ENCODE results near the gene SIAH1. TPM values are rescaled to one million over a fixed set of nuclear protein-coding genes. Genes with fewer than 3 reads are reported as not detected.

SIAH1 gene
- total RNA-seq = 10 to 100 TPM; 24.3 to 36.4 (median 28.6) TPM
- polyA plus RNA-seq = 10 to 100 TPM; 24.6 to 26.5 TPM
- long read RNA-seq, donor 1, transcript SIAH1-202 (1 exons, 3,352 nt) = minor isoform, 7 of 92 reads
- long read RNA-seq, donor 1, transcript SIAH1-203 (2 exons, 2,147 nt) = major isoform, 84 of 92 reads
- long read RNA-seq, donor 1, partial matches to known transcripts = 0 of 92 reads
- long read RNA-seq, donor 1, other reads (novel, unspliced or antisense) = 1 of 92 reads
- long read RNA-seq, donor 2, transcript SIAH1-203 (2 exons, 2,147 nt) = minor isoform, 47 of 129 reads
- long read RNA-seq, donor 2, transcript SIAH1-202 (1 exons, 3,352 nt) = major isoform, 82 of 129 reads
- long read RNA-seq, donor 2, partial matches to known transcripts = 0 of 129 reads
- long read RNA-seq, donor 2, other reads (novel, unspliced or antisense) = 0 of 129 reads
- long read RNA-seq, donor 3, transcript SIAH1-203 (2 exons, 2,147 nt) = major isoform, 39 of 49 reads
- long read RNA-seq, donor 3, partial matches to known transcripts = 0 of 49 reads
- long read RNA-seq, donor 3, other reads (novel, unspliced or antisense) = 9 of 49 reads

- Histone ChIP-seq H3K36me3 (no peaks in the 10 kb centered on the region), H3K4me3 (peak within 1 kb of the TSS; percentile 88), H3K4me1 (ENCODE audit: insufficient read depth) (peaks cover 12% of the 10 kb centered on the region), H3K27me3 (no peaks in the 10 kb centered on the region), H3K9me3 (no peaks in the 10 kb centered on the region), H3K27ac (peak within 1 kb of the TSS; percentile 99 to 100)
- WGBS, 3 donors = 0 to 1% (median 0%) methylated on average over 45 to 105 of the region's 105 CpGs
- peak; percentile 82 to 94 (median 88) for DNase-seq
- intact Hi-C loops (cut with DNase I) = loop anchor here in 3 of 4 donors (10.0 kb wide), 3 partner anchors 119 to 229 kb away; partner anchors contain the start of gene N4BP1 (in 1 of the 3)
- TF ChIP-seq CTCF (IDR thresholded peaks at IDR 0.05) (peak in 2 of 3 donors; percentile 1 to 20), POLR2A (IDR thresholded peaks at IDR 0.05) (peak; percentile 78), EP300 (IDR thresholded peaks at IDR 0.05) (no peak)
These were observed at the start of gene SIAH1 for GRCh38 chr16:48385253-48386150. SIAH1 (minus strand) TSS chr16:48385413; CDS start chr16:48362428, 22,985 bp downstream.

- Histone ChIP-seq H3K27ac (no peak overlapping the region), H3K9me3 (no peaks in the 10 kb centered on the region), H3K36me3 (no peaks in the 10 kb centered on the region), H3K4me1 (ENCODE audit: insufficient read depth) (peaks cover 5% of the 10 kb centered on the region), H3K4me3 (no peak overlapping the region), H3K27me3 (no peaks in the 10 kb centered on the region)
- TF ChIP-seq EP300 (IDR thresholded peaks at IDR 0.05) (no peak), CTCF (IDR thresholded peaks at IDR 0.05) (no peak), POLR2A (IDR thresholded peaks at IDR 0.05) (no peak)
- intact Hi-C loops (cut with DNase I) = no loop called here
- WGBS, 3 donors = 38 to 41% (median 39%) methylated on average over 4 of the region's 4 CpGs
- DNase-seq = no peak
These were observed 49.6 kb upstream of the SIAH1 start for GRCh38 chr16:48434653-48435317.

- TF ChIP-seq CTCF (IDR thresholded peaks at IDR 0.05) = no peak
- no peak for TF ChIP-seq POLR2A (IDR thresholded peaks at IDR 0.05)
- TF ChIP-seq EP300 (IDR thresholded peaks at IDR 0.05) = no peak
- DNase-seq = no peak
- no peaks in the 10 kb centered on the region for H3K9me3 ChIP-seq
- no peak overlapping the region for H3K27ac ChIP-seq
- no peak overlapping the region for H3K4me3 ChIP-seq
- H3K27me3 ChIP-seq = no peaks in the 10 kb centered on the region
- H3K36me3 ChIP-seq = no peaks in the 10 kb centered on the region
- intact Hi-C loops (cut with DNase I) = no loop called here
- WGBS, 3 donors = 84 to 90% (median 89%) methylated on average over 5 of the region's 5 CpGs
- peaks cover 5% of the 10 kb centered on the region for H3K4me1 ChIP-seq (ENCODE audit: insufficient read depth)
These were observed 48.8 kb upstream of the SIAH1 start for GRCh38 chr16:48433850-48434530.
